GM12878 (cell line): ENCODE data around the gene CDSN. TPM values are rescaled to one million over a fixed set of nuclear protein-coding genes. Genes with fewer than 3 reads are reported as not detected.
A peak's percentile ranks its signal among the peaks of the same experiment; 100 is the strongest.

ENCODE experiments used
- ASH2L ChIP-seq: fragments of 300-600, 200-600 bp; sonication (generic); IDR thresholded peaks from 2 replicates; pipeline ENCODE4 v1.6.1; 2017; ENCODE audit warnings: low read depth, mild to moderate bottlenecking, borderline replicate concordance
- ATF7 ChIP-seq: fragments of 450-650 bp; IDR thresholded peaks from 2 replicates; pipeline ENCODE4 v1.6.1; 2016; ENCODE audit warnings: low read depth, mild to moderate bottlenecking
- BCL11A ChIP-seq: IDR thresholded peaks from 2 replicates; pipeline ENCODE4 v1.6.1; 2011; ENCODE audit warnings: low read depth, low read length
- ELK1 ChIP-seq: IDR thresholded peaks from 2 replicates; pipeline ENCODE4 v1.6.1; 2012; ENCODE audit warnings: low read depth, low read length, improper control_type of control experiment
- EP300 ChIP-seq, 2 experiments: fragments of 150-350 bp in 1 of 2; IDR thresholded peaks; 2 replicates each; pipeline ENCODE4 v1.6.1; 2011 to 2012; ENCODE audit warnings: low read depth in 2 of 2, low read length in 2 of 2, borderline replicate concordance in 1 of 2, improper control_type of control experiment in 1 of 2, inconsistent platforms in 1 of 2; ENCODE audit not compliant: control insufficient read depth in 1 of 2
- ESRRA ChIP-seq: IDR thresholded peaks from 2 replicates; pipeline ENCODE4 v1.6.1; 2012; ENCODE audit warnings: mild to moderate bottlenecking, low read length, improper control_type of control experiment
- ETV6 ChIP-seq, 2 experiments: fragments of 450-650 bp in 1 of 2; IDR thresholded peaks in 1 of 2; conservative IDR thresholded peaks in 1 of 2; 2 replicates each; pipeline ENCODE4 v1.6.1; 2014; ENCODE audit warnings: antibody characterized with exemption in 1 of 2, borderline replicate concordance in 1 of 2, low read depth in 1 of 2, mild to moderate bottlenecking in 1 of 2, moderate library complexity in 1 of 2
- IKZF2 ChIP-seq, 2 experiments: fragments of 450-650 bp; IDR thresholded peaks; 2 replicates each; pipeline ENCODE4 v1.6.1; 2017; ENCODE audit warnings: mild to moderate bottlenecking in 2 of 2, moderate library complexity in 2 of 2
- MTA2 ChIP-seq: fragments of 450-650 bp; IDR thresholded peaks from 2 replicates; pipeline ENCODE4 v1.6.1; 2016; ENCODE audit warnings: low read depth, mild to moderate bottlenecking, moderate library complexity
- MYB ChIP-seq: fragments of 150-350 bp; IDR thresholded peaks from 2 replicates; pipeline ENCODE4 v1.6.1; 2014; ENCODE audit warnings: mild to moderate bottlenecking, low read depth, low read length, borderline replicate concordance
- NBN ChIP-seq: fragments of 450-650 bp; IDR thresholded peaks from 2 replicates; pipeline ENCODE4 v1.6.1; 2016
- SRF ChIP-seq, 2 experiments: IDR thresholded peaks; 2 replicates each; pipeline ENCODE4 v1.6.1; 2011; ENCODE audit warnings: low read depth in 2 of 2, low read length in 2 of 2, mild to moderate bottlenecking in 1 of 2, moderate library complexity in 1 of 2
- SUZ12 ChIP-seq: fragments of 200-600 bp; sonication (generic); IDR thresholded peaks from one replicate; pipeline ENCODE4 v1.6.1; 2018; ENCODE audit warnings: antibody characterized with exemption, mild to moderate bottlenecking; ENCODE audit not compliant: unreplicated experiment
- USF1 ChIP-seq: IDR thresholded peaks from 2 replicates; pipeline ENCODE4 v1.6.1; 2011; ENCODE audit warnings: borderline replicate concordance, low read depth, mild to moderate bottlenecking, moderate library complexity, mixed read lengths, low read length; ENCODE audit not compliant: insufficient read depth; ENCODE audit errors: extremely low read length
- WRNIP1 ChIP-seq: IDR thresholded peaks from 2 replicates; pipeline ENCODE4 v1.6.1; 2011; ENCODE audit warnings: low read depth, low read length, improper control_type of control experiment, borderline replicate concordance
- ZBED1 ChIP-seq: IDR thresholded peaks from 2 replicates; pipeline ENCODE4 v1.6.1; 2016; ENCODE audit warnings: borderline replicate concordance
- ZBTB4 ChIP-seq: fragments of 450-650 bp; formaldehyde crosslinking; IDR thresholded peaks from 2 replicates; pipeline ENCODE4 v1.4.0; 2022; ENCODE audit warnings: mild to moderate bottlenecking, moderate library complexity
- ZNF24 ChIP-seq: fragments of 450-650 bp; IDR thresholded peaks from 2 replicates; pipeline ENCODE4 v1.6.1; 2017; ENCODE audit warnings: antibody characterized with exemption, mild to moderate bottlenecking
- ZNF592 ChIP-seq: fragments of 450-650 bp; IDR thresholded peaks from 2 replicates; pipeline ENCODE4 v1.6.1; 2017; ENCODE audit warnings: mild to moderate bottlenecking, moderate library complexity
- polyA plus RNA-seq, 11 experiments: library from polyadenylated mRNA; depleted of rRNA in 4 of 11; unstranded in 6 of 11; stranded (reverse) in 5 of 11; fragments of >200 nt; fragmentation: Nextera tagmentation in 4 of 11; fragmentation: Illumina TruSeq in 1 of 11; extraction: Ambion mirVana in 4 of 11; extraction: Trizol in 1 of 11; gene quantifications; 1 replicate in 1 of 11; 2 replicates in 10 of 11; pipeline versions ENCODE4 v1.2.1 to v1.2.3, GENCODE V29; 2011 to 2016; ENCODE audit warnings: inconsistent platforms in 2 of 11, missing spikeins in 2 of 11, low read depth in 1 of 11
- total RNA-seq, 4 experiments: library from RNA; depleted of rRNA in 3 of 4; stranded (reverse); fragments of >200 nt in 3 of 4; fragmentation: Illumina TruSeq in 1 of 4; extraction: Trizol in 1 of 4; gene quantifications; 2 replicates each; pipeline versions ENCODE4 v1.2.1 to v1.2.3, GENCODE V29; 2013 to 2021

CDSN gene
- total and polyA plus RNA-seq, 10 of the 15 experiments (the other 5 are each of a cell fraction or from before 2014, with no cell fraction given) = 0.01 TPM; not detected in 9

- TF ChIP-seq ZNF592 (no peak), SUZ12 (no peak), ELK1 (no peak), WRNIP1 (no peak), ATF7 (0 out of 2 replicates have a peak, but pooled peaks have one; percentile 17), EP300 (IDR thresholded peaks at IDR 0.05; ENCODE audit: borderline replicate concordance in 1 of 2, control insufficient read depth in 1 of 2, low read depth in 2 of 2, low read length in 2 of 2) (no peak), BCL11A (no peak), SRF (IDR thresholded peaks at IDR 0.05; ENCODE audit: low read depth in 2 of 2, low read length in 2 of 2) (0 out of 4 replicates have a peak, but pooled peaks have one; percentile 3 to 46), NBN (no peak), ETV6 (conservative IDR thresholded peaks at IDR 0.05 in 1 of 2, IDR thresholded peaks at IDR 0.05 in 1 of 2; ENCODE audit: borderline replicate concordance in 1 of 2, low read depth in 1 of 2) (no peak), USF1 (no peak), ZNF24 (no peak), ASH2L (no peak), MYB (no peak), IKZF2 (IDR thresholded peaks at IDR 0.05) (peak; percentile 83 to 86), ZBTB4 (CRISPR knock-in tag) (no peak), MTA2 (no peak), ZBED1 (no peak), ESRRA (no peak)
These were observed 38.1 kb upstream of the CDSN start, which contains the start of gene TCF19 (continued) for GRCh38 chr6:31158140-31158862.
